ENCODE data around the gene ASB16. TPM values are rescaled to one million over a fixed set of nuclear protein-coding genes. Genes with fewer than 3 reads are reported as not detected.

The ASB16 gene
- polyA plus RNA-seq, 1 donor from 2014 or later: not detected

DNA sequence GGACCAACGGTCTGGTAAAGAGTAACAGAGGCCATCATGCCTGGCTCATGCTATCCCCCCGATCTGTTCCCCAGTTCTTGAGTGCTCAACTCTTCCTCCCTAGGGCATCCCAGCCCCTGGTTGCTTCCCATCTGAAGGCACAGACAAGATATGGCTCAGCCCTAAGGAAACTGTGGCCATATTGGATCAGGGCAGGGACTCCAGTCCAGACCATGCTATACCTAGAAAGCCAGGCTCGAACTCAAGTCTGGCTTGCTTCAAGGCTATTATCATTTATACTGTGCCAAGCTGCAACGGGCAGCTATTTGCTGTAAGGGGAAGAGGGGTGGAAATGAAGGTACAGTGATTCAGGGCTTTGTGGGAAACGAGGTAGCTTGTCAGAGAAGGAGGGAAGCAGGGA, 46.2 kb downstream of the ASB16 start:
- Mint-ChIP-seq H3K4me1 (peaks cover 26 to 45% (median 36%) of the 10 kb centered on the region in 3 donors), H3K9me3 (no peaks in the 10 kb centered on the region), H3K27me3 (no peaks in the 10 kb centered on the region), H3K4me3 (peak overlapping the region; percentile 83 to 93 (median 90)), H3K36me3 (peaks cover 7% of the 10 kb centered on the region), H3K27ac (peak overlapping the region; percentile 96 to 97 (median 97))

DNA sequence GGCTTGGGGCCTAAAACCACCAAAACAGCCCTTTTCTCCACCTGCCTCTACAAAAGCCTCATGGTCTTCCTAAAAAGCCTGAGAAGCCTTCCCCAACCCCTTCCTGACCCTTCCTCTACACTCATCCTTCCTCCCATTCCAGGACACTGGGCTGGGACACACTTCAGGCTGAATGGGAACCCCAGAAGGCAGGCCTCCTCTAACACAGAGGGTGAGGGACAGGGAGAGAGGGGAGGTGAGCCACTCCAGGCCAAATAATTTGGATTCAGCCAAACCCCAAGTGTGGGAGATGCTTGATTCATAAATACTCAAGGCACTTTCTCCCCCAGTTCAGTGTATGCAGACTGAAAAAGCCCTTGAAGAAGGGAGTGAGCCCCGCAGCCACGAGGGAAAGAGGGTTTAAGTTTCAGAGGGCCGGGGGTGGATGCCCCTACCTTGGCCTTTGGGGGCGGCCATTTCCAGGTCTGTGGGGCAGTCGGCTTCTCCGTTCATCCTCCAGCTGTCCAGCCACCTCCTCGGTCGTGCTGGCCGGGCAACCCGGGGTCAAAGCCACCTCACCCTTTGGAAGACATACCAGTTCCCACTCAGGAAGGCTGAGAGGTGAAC, 47.3 kb downstream of the ASB16 start:
- Mint-ChIP-seq H3K27ac (peak overlapping the region; percentile 90 to 97 (median 95)), H3K4me1 (peaks cover 30 to 47% (median 42%) of the 10 kb centered on the region in 3 donors), H3K4me3 (peak overlapping the region; percentile 83 to 93 (median 90)), H3K27me3 (no peaks in the 10 kb centered on the region), H3K9me3 (no peaks in the 10 kb centered on the region), H3K36me3 (peaks cover 7% of the 10 kb centered on the region)

DNA sequence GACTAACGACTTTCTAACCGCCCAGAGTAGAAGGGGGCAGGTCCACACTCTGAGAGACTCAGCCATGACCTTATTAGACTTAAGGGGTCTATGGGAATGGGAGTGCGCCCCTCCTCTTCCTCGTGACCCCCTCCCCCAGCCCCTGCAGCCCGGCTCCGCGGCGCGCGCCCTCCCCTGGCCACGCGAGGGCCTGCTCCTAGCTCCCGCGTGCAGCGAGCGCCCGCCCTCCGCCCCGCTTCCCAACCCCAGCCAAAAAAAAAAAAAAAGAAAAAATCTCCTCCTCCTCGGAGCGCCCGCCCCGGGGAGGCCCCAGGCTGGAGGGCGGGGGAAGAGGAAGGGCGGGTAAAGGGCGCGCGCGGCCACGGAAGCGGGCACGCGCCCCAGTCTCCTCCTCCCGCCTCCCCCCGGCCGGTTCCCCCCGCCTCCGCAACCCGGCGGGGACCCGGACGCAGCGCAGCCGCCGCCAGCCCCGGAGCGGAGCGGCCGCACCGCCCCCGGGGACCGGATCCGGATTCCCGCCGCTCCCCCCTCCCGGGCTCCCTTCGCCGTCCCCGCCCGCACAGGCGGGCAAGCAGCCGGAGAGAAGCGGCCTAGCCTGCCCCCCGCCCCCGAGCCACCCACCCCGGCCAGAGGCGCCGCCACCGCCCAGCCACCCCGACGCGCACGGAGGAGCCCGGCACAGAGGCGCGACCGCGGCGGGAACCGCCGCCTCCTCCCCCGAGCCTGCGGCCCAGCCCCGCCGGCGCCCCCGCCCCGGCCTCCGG, 48.0 kb downstream of the ASB16 start:
- H3K27ac Mint-ChIP-seq: peak overlapping the region; percentile 90 to 97 (median 95)
- no peaks in the 10 kb centered on the region for H3K9me3 Mint-ChIP-seq
- H3K27me3 Mint-ChIP-seq: no peaks in the 10 kb centered on the region
- H3K4me1 Mint-ChIP-seq: peaks cover 30 to 45% (median 40%) of the 10 kb centered on the region in 3 donors
- peak overlapping the region; percentile 83 to 93 (median 90) for H3K4me3 Mint-ChIP-seq
- peaks cover 7% of the 10 kb centered on the region for H3K36me3 Mint-ChIP-seq

DNA sequence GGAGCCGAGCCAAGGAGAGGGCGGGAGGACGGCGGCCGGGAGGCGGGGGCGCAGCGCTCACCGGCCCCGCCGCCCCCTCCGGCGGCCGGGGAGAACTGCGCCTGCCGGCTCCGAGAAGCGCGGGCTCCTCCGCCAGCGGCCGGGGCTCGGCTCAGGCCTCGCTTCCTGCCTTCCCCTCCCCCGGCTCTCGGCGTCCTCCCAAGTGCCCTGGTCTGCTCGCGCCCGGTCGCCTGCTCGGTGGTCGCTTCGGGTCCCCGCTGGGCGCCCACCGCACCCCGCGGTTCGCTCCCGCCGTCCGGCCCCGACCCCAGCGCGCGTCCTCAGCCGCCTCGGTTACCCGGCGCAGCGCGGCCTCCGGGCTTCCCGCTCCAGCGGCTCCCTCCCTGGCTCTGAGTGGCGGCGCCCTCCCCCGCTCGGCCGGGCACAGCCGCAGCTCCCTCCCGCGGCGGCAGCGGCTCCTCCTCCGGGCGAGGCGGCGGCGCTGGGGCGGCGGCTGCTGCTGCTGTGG, 48.7 kb downstream of the ASB16 start:
- Mint-ChIP-seq H3K36me3 (peaks cover 7% of the 10 kb centered on the region), H3K27ac (no peak overlapping the region), H3K4me3 (peak overlapping the region in 2 of 4 donors; percentile 57 to 65), H3K27me3 (no peaks in the 10 kb centered on the region), H3K9me3 (no peaks in the 10 kb centered on the region), H3K4me1 (peaks cover 26 to 39% (median 33%) of the 10 kb centered on the region in 3 donors)

DNA sequence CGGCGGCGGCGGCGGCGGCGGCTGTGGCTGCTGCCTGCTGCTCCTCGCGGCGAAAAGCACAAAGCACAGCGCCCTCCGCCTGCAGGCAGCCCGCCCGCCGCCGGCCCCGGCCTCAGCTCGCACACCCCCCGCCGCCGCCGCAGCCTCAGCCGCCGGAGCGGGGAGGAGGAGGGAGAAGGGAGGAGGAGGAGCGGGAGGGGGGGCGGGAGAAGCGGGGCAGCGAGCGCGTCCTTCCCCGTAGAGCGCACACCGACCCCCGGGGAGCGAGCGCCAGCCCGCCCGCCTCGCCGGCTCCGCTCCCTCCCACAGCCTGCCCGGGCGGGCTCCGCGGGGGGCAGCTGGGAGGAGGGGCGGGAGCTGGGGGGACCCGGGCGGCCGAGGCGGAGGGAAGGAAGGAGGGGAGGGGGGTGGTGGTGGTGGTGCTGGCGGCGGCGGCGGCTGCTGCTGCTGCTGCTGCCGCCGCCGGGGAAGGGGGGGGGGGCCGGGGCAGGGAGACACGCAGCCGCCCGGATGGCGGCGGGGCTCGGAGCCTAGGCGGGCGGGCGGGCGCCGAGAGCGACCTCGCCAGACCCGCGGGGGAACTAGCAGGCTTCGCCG, 49.2 kb downstream of the ASB16 start, which contains the start of gene UBTF:
UBTF (minus strand) TSS at position 60 of the 597 bp plus-strand sequence. CDS start 1,446 bp downstream, outside the sequence.
- Mint-ChIP-seq H3K4me3 (peak within 1 kb of the TSS; percentile 95 to 98 (median 96)), H3K27ac (peak within 1 kb of the TSS; percentile 90 to 100 (median 94)), H3K36me3 (peaks cover 6% of the 10 kb centered on the region), H3K9me3 (no peaks in the 10 kb centered on the region), H3K27me3 (no peaks in the 10 kb centered on the region), H3K4me1 (peaks cover 26 to 34% (median 31%) of the 10 kb centered on the region in 3 donors)

DNA sequence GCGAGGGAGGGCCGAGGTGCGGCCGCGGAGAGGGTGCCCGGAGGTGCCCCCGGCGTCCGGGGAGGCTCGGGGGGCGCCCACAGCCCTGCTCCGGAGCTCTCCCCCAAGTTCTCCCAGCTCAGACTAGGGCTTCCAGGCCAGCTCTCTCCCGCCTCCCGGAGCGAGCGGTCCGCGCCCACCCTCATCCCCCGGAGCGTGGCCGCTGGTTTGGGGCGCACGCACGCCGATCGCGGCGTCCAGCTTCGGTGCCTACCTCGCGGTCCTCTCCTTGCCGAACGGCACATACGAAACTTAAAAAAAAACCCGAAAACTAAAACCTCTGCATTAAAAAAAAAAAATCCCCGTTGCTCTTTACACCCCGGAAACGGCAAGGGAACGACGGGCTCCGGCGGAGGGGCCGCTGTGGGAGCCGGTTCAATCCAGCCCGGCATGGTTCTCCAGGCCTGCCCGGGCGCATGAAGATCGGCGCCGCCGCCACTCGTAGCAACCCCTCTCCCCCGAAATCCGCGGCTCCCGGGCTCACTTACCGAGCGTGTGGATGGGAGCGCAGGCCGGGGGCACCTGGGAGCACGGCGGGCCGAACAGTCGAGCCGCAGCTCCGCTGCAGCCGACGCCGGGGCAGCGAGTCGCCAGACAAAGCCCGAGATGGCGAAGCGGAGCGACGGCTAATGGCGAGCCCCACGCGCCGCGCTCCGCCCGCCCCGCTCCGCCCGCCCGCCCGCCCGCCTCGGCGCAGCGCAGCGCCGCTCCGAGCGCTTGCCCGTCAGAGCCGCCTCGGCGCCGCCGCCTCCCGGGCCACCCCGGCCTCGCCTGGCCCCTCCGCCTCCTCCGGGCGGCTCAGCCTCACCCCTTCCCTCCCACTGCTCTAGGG, 49.9 kb downstream of the ASB16 start:
- Mint-ChIP-seq H3K4me3 (peak overlapping the region; percentile 95 to 99 (median 98)), H3K4me1 (peaks cover 25 to 28% (median 26%) of the 10 kb centered on the region in 3 donors), H3K27ac (peak overlapping the region; percentile 90 to 100 (median 94)), H3K36me3 (peaks cover 4% of the 10 kb centered on the region), H3K27me3 (no peaks in the 10 kb centered on the region), H3K9me3 (no peaks in the 10 kb centered on the region)

DNA sequence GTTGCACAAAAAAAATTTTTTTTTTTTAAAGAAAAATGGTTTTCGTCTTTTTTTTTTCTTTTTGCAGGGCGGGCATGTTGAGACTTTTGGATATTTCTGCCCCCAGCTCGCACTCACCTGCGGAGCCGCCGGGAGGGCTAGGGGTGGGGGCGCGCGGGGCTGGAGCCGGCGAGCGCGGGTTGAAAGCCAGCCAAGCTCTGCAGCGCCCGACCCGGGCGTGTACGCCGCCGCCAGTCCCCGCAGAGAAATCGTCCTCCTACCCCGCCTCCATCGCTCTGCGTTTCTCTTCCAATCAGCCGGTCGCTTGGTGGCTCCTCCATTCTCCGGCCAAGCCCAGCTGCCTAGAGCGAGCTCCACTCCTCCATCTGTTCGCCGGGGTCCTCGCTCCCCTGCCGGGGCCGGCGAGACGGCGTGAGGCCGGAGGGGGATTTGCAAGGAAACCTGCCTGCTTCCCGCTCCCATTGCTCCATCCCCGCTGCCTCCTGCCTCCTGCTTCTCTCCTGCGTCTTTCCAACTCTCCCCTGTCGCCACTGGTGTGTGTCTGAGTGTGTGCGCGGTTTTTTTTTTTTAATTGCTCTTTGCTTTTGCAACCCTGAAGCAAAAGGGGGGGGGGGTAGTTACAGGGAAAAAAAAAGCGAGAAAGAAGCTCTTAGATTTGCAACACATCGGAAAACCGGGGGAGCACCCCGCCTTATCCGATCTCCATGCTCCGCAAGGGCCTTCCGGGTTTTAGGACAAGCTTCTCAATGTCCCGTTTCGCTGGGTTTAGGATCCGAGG, 50.8 kb downstream of the ASB16 start:
- Mint-ChIP-seq H3K4me1 (peaks cover 17 to 22% (median 20%) of the 10 kb centered on the region in 3 donors), H3K4me3 (peak overlapping the region; percentile 95 to 99 (median 98)), H3K27ac (peak overlapping the region; percentile 90 to 100 (median 98)), H3K27me3 (no peaks in the 10 kb centered on the region), H3K36me3 (no peaks in the 10 kb centered on the region), H3K9me3 (no peaks in the 10 kb centered on the region)

DNA sequence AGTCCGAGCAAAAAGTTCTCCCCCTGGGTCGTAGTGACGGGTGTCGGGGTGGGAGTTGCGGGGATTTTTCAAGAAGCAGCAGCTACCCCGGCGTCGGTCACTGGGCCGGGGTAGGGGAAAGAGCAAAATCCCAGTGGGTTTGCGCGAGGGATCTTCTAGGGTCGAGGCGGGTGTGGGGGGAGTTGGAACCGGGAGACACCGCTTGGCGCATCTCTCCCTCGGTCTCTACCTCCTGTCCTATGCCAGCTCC, 51.3 kb downstream of the ASB16 start:
- Mint-ChIP-seq H3K27ac (peak overlapping the region; percentile 90 to 100 (median 98)), H3K4me1 (peaks cover 13 to 16% (median 14%) of the 10 kb centered on the region in 3 donors), H3K27me3 (no peaks in the 10 kb centered on the region), H3K4me3 (peak overlapping the region; percentile 95 to 99 (median 98)), H3K36me3 (no peaks in the 10 kb centered on the region), H3K9me3 (no peaks in the 10 kb centered on the region)

DNA sequence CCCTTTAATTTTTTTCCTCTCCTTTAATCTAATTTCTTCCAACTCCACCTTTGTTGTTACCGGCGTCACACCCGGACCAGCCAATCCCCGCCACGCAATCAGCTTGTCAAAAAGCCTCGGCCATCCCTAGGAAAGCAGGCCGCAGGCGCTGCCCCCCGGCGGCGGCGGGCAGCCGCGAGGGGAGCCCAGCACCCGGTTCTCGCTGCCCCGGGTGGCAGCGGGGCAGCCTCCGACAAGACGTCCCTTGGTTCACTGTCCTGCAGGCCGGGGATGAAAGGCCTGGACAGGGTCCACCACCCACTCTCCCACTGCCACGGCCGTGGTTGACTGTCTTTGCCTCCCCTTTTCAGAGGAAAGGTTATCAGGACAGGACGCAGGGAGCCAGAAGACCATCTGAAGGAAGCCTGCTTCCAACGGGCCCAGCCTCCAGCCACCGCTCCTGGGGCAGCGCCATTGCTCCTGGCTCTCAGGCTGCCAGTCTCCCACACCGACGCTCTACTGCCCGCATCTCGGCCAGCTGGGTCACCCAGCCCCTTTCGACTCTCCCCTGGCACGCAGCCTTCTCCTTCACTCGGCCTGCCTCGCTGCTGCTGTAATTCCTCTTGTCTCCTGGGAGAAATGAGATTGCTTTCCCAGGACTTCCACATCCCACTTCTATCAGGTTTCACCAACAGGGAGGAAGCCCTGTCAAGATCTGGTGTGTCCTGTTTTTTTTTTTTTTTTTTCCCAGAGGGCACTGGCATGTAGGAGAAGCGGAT, 51.8 kb downstream of the ASB16 start:
- H3K9me3 Mint-ChIP-seq: no peaks in the 10 kb centered on the region
- H3K4me1 Mint-ChIP-seq: peaks cover 9 to 13% (median 10%) of the 10 kb centered on the region in 3 donors
- peak overlapping the region; percentile 95 to 99 (median 98) for H3K4me3 Mint-ChIP-seq
- no peaks in the 10 kb centered on the region for H3K36me3 Mint-ChIP-seq
- H3K27ac Mint-ChIP-seq: peak overlapping the region; percentile 57 to 100 (median 98)
- H3K27me3 Mint-ChIP-seq: no peaks in the 10 kb centered on the region

DNA sequence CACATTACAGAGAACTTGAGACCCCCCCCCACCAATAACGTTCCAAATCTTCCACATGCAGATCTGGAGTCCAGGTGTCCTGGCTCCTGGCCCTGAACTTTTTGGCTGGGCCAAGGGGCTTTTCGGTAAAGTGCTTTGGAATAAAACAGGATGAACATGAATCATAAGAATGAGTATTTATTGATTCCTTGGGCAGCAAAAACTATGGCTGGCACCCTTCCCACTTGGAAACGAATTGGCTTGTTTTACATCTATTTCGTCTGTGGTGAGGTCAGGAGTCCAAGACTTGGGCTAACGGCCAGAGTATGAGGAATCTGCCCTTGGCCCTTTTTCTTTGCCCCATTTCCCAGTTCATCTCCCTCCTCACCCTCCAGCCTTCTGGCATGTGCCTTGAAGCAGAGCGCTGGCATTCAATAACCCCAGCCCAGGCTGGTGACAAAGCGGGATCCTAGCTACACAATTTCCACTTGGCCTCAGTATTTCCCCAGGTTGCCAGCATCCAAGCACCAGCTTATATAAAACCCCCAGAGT, 53.1 kb downstream of the ASB16 start:
- Mint-ChIP-seq H3K36me3 (no peaks in the 10 kb centered on the region), H3K4me3 (peak overlapping the region in 2 of 4 donors; percentile 54 to 98), H3K27me3 (no peaks in the 10 kb centered on the region), H3K4me1 (peaks cover 4 to 9% (median 7%) of the 10 kb centered on the region in 3 donors), H3K27ac (peak overlapping the region in 2 of 3 donors; percentile 50 to 100), H3K9me3 (no peaks in the 10 kb centered on the region)

Data from IgD-negative memory B cell (primary cell).